SK-N-DZ (cell line): ENCODE measurements around the gene YEATS4.

Experiments used
- DNase-seq: peaks from one replicate; pipeline ENCODE4 v3.0.0-alpha.2; 2015; ENCODE audit warnings: low spot score

The YEATS4 gene

GRCh38 chr12:69389831-69390230 is 30.3 kb downstream of the YEATS4 start:
- DNase-seq, result no peak

- DNase-seq, result no peak
Measured at GRCh38 chr12:69392179-69392928, 32.8 kb downstream of the YEATS4 start.

- no peak for DNase-seq
Measured at GRCh38 chr12:69396041-69396440, 36.5 kb downstream of the YEATS4 start.

- DNase-seq, result no peak
Measured at GRCh38 chr12:69396963-69397362, 37.4 kb downstream of the YEATS4 start.

- DNase-seq, result no peak
Measured at GRCh38 chr12:69397978-69398377, 38.4 kb downstream of the YEATS4 start.

- DNase-seq, result no peak
Measured at GRCh38 chr12:69401940-69402339, 42.4 kb downstream of the YEATS4 start.

GRCh38 chr12:69404851-69405565 is 45.5 kb downstream of the YEATS4 start:
- no peak for DNase-seq

- DNase-seq, result no peak
Measured at GRCh38 chr12:69405566-69405865, 46.0 kb downstream of the YEATS4 start.

- DNase-seq, result no peak
Measured at GRCh38 chr12:69406217-69406616, 46.7 kb downstream of the YEATS4 start.

- DNase-seq, result no peak
Measured at GRCh38 chr12:69410571-69410970, 51.0 kb downstream of the YEATS4 start.

- DNase-seq, result no peak
Measured at GRCh38 chr12:69412655-69413054, 53.1 kb downstream of the YEATS4 start.

- peak; percentile 95 for DNase-seq
Measured at GRCh38 chr12:69415471-69416275, 56.1 kb downstream of the YEATS4 start.

- DNase-seq, result no peak
Measured at GRCh38 chr12:69417231-69417630, 57.7 kb downstream of the YEATS4 start.

GRCh38 chr12:69417741-69418167 is 58.2 kb downstream of the YEATS4 start:
- no peak for DNase-seq

GRCh38 chr12:69419701-69420100 is 60.2 kb downstream of the YEATS4 start:
- DNase-seq, result no peak

- no peak for DNase-seq
Measured at GRCh38 chr12:69421548-69421947, 62.0 kb downstream of the YEATS4 start.

GRCh38 chr12:69423037-69423905 is 63.7 kb downstream of the YEATS4 start:
- DNase-seq, result no peak

GRCh38 chr12:69425417-69425816 is 65.9 kb downstream of the YEATS4 start:
- no peak for DNase-seq

GRCh38 chr12:69428351-69429073 is 69.0 kb downstream of the YEATS4 start:
- DNase-seq, result no peak

- DNase-seq, result no peak
Measured at GRCh38 chr12:69430942-69431590, 71.5 kb downstream of the YEATS4 start.
